HCT116 (cell line): Measurements from ENCODE around the gene ITIH6. TPM values are rescaled to one million over a fixed set of nuclear protein-coding genes. Genes with fewer than 3 reads are reported as not detected.
"Not testable (repeated sequence)": the region's sequence is repeated elsewhere in the genome, so short reads cannot be mapped to it uniquely, and the experiment has no call there.

Experiments used
- ATAC-seq: fragments of 200-7000 bp; cut with Tn5 transposase; 2 replicates; pipeline ENCODE4 v1.9.1; 2020; ENCODE audit warnings: mild to moderate bottlenecking, moderate library complexity
- BruUV-seq: library from RNA; stranded (reverse); fragments of 400-500 nt; replicated peaks from 2 replicates; lab custom pipeline; 2021; lab: Mats Ljungman, UMichigan
- CTCF ChIA-PET: fragments of 300-600 bp; sonication (Branson Sonifier 250); formaldehyde crosslinking; loops from one replicate; lab custom pipeline; 2021; ENCODE audit warnings: antibody characterized with exemption; lab: Charles Lee
- POLR2A ChIA-PET: fragments of 300-600, 350-600 bp; sonication (Branson Sonifier 250); formaldehyde crosslinking; loops from one replicate; lab custom pipeline; 2021; ENCODE audit warnings: antibody characterized with exemption; lab: Charles Lee
- RAD21 ChIA-PET, 2 experiments: fragments of 300-600 bp; sonication (Branson Sonifier 250); formaldehyde crosslinking; loops; one replicate each; lab custom pipeline; 2023; ENCODE audit warnings: low total read pairs in 2 of 2; ENCODE audit not compliant: uncharacterized antibody in 2 of 2, unreplicated experiment in 2 of 2, low non-redundant PET in 1 of 2; lab: Charles Lee
- DNase-seq: peaks from one replicate; pipeline ENCODE4 v3.0.0-alpha.2; 2010; ENCODE audit warnings: low read depth, low spot score
- H2AFZ ChIP-seq: fragments of 200-600 bp; shearing (Covaris generic), sonication (generic); 2 replicates; pipeline ENCODE4 v1.6.1; 2017; ENCODE audit warnings: low read depth, mixed run types, mixed read lengths, antibody characterized with exemption, low read length; ENCODE audit not compliant: poor library complexity, severe bottlenecking
- H3K27ac ChIP-seq: 2 replicates; pipeline ENCODE4 v1.5.1; 2012; ENCODE audit warnings: low read depth, low read length
- H3K27me3 ChIP-seq: fragments of 200-600 bp; sonication (generic); 2 replicates; pipeline ENCODE4 v1.6.1; 2016; ENCODE audit warnings: mixed run types, low read length, mixed read lengths; ENCODE audit not compliant: insufficient read depth
- H3K36me3 ChIP-seq, 2 experiments: fragments of 200-500 bp in 1 of 2; fragments of 200-600 bp in 1 of 2; sonication (Bioruptor generic) in 1 of 2; sonication (generic) in 1 of 2; 2 replicates each; pipeline versions ENCODE4 v1.5.1 to v1.6.1; 2014 to 2016; ENCODE audit warnings: low read length in 2 of 2, inconsistent platforms in 1 of 2, mixed read lengths in 1 of 2, mixed run types in 1 of 2; ENCODE audit not compliant: insufficient read depth in 2 of 2, control insufficient read depth in 1 of 2
- H3K4me1 ChIP-seq, 2 experiments: fragments of 200-600 bp in 1 of 2; sonication (generic) in 1 of 2; 2 replicates each; pipeline versions ENCODE4 v1.5.1 to v1.6.1; 2012 to 2017; ENCODE audit warnings: low read length in 2 of 2, inconsistent platforms in 1 of 2, mild to moderate bottlenecking in 1 of 2, mixed read lengths in 1 of 2, mixed run types in 1 of 2, moderate library complexity in 1 of 2; ENCODE audit not compliant: insufficient read depth in 2 of 2, control insufficient read depth in 1 of 2
- H3K4me2 ChIP-seq: fragments of 200-600 bp; sonication (generic); 2 replicates; pipeline ENCODE4 v1.6.1; 2017; ENCODE audit warnings: mixed run types, low read length, mixed read lengths
- H3K4me3 ChIP-seq, 2 experiments: fragments of 200-600 bp in 1 of 2; sonication (generic) in 1 of 2; replicated peaks in 1 of 2; 2 replicates each; pipeline ENCODE4 v1.5.1; 2011 to 2016; ENCODE audit warnings: low read length in 2 of 2, control low read depth in 1 of 2, low read depth in 1 of 2, mild to moderate bottlenecking in 1 of 2, mixed read lengths in 1 of 2, mixed run types in 1 of 2
- H3K79me2 ChIP-seq: fragments of 200-600 bp; sonication (generic); 2 replicates; pipeline ENCODE4 v1.6.1; 2017; ENCODE audit warnings: mild to moderate bottlenecking, mixed run types, low read length, moderate library complexity, mixed read lengths; ENCODE audit not compliant: insufficient read depth
- H3K9ac ChIP-seq: fragments of 200-600 bp; sonication (generic); 2 replicates; pipeline ENCODE4 v1.6.1; 2016; ENCODE audit warnings: low read length, mixed read lengths
- H3K9me2 ChIP-seq: fragments of 200-600 bp; sonication (generic), shearing (Covaris generic); 2 replicates; pipeline ENCODE4 v1.6.1; 2017; ENCODE audit warnings: mixed run types, mild to moderate bottlenecking, moderate library complexity; ENCODE audit not compliant: insufficient read depth
- H3K9me3 ChIP-seq, 2 experiments: fragments of 200-500 bp in 1 of 2; fragments of 200-600 bp in 1 of 2; sonication (Bioruptor generic) in 1 of 2; sonication (generic) in 1 of 2; 2 replicates each; pipeline ENCODE4 v1.6.1; 2014 to 2017; ENCODE audit warnings: low read length in 2 of 2, mixed read lengths in 2 of 2, inconsistent platforms in 1 of 2, low read depth in 1 of 2, mild to moderate bottlenecking in 1 of 2, mixed run types in 1 of 2, moderate library complexity in 1 of 2; ENCODE audit not compliant: control insufficient read depth in 1 of 2, insufficient read depth in 1 of 2
- H4K20me1 ChIP-seq: fragments of 200-600 bp; sonication (generic), shearing (Covaris generic); 2 replicates; pipeline ENCODE4 v1.6.1; 2017; ENCODE audit warnings: mixed run types, mild to moderate bottlenecking, moderate library complexity; ENCODE audit not compliant: insufficient read depth
- CEBPB ChIP-seq: IDR thresholded peaks from 2 replicates; pipeline ENCODE4 v1.6.1; 2012; ENCODE audit warnings: low read depth
- EZH2phosphoT487 ChIP-seq: fragments of 200-600 bp; IDR thresholded peaks from 2 replicates; pipeline ENCODE4 v1.6.1; 2018; ENCODE audit warnings: antibody characterized with exemption, borderline replicate concordance
- POLR2AphosphoS5 ChIP-seq: IDR thresholded peaks from 2 replicates; pipeline ENCODE4 v1.6.1; 2011; ENCODE audit warnings: mild to moderate bottlenecking, low read depth, low read length, moderate library complexity
- RAD21 ChIP-seq: IDR thresholded peaks from 2 replicates; pipeline ENCODE4 v1.6.1; 2012; ENCODE audit warnings: low read depth, mild to moderate bottlenecking
- SIN3A ChIP-seq: IDR thresholded peaks from 2 replicates; pipeline ENCODE4 v1.6.1; 2012; ENCODE audit warnings: low read depth
- SP1 ChIP-seq: IDR thresholded peaks from 2 replicates; pipeline ENCODE4 v1.6.1; 2012; ENCODE audit warnings: low read depth
- SRF ChIP-seq: IDR thresholded peaks from 2 replicates; pipeline ENCODE4 v1.6.1; 2012; ENCODE audit warnings: low read depth
- YY1 ChIP-seq: IDR thresholded peaks from 2 replicates; pipeline ENCODE4 v1.6.1; 2011; ENCODE audit warnings: low read length, low read depth, moderate library complexity, mild to moderate bottlenecking; ENCODE audit not compliant: insufficient replicate concordance; ENCODE audit errors: extremely low read depth
- ZFX ChIP-seq: fragments of 450-650 bp; IDR thresholded peaks from 2 replicates; pipeline ENCODE4 v1.6.1; 2017
- intact Hi-C: fragments of 100-400 bp; cut with micrococcal nuclease; formaldehyde crosslinking; loops from 2 replicates; pipeline ENCODE4 v1.10.0; 2022
- total RNA-seq: library from RNA; stranded (reverse); gene quantifications from one replicate; pipeline ENCODE4 v1.2.1, GENCODE V29; 2021; ENCODE audit not compliant: unreplicated experiment
- TF ChIP-seq, protein P1 (sequence below), 3 experiments: fragments of 200-600 bp in 1 of 3; sonication (generic) in 1 of 3; IDR thresholded peaks in 2 of 3; conservative IDR thresholded peaks in 1 of 3; 2 replicates each; pipeline ENCODE4 v1.5.1; 2012 to 2017; ENCODE audit warnings: low read depth in 2 of 3, low read length in 2 of 3, antibody characterized with exemption in 1 of 3, borderline replicate concordance in 1 of 3, control low read depth in 1 of 3, mild to moderate bottlenecking in 1 of 3, mixed read lengths in 1 of 3, mixed run types in 1 of 3, moderate library complexity in 1 of 3; ENCODE audit not compliant: insufficient read depth in 1 of 3
- TF ChIP-seq, protein P2 (sequence below): IDR thresholded peaks from 2 replicates; pipeline ENCODE4 v1.6.1; 2012
- TF ChIP-seq, protein P3 (sequence below): IDR thresholded peaks from 2 replicates; pipeline ENCODE4 v1.6.1; 2012

Gene ITIH6
- total RNA-seq, 1 experiment from 2014 or later: not detected

DNA sequence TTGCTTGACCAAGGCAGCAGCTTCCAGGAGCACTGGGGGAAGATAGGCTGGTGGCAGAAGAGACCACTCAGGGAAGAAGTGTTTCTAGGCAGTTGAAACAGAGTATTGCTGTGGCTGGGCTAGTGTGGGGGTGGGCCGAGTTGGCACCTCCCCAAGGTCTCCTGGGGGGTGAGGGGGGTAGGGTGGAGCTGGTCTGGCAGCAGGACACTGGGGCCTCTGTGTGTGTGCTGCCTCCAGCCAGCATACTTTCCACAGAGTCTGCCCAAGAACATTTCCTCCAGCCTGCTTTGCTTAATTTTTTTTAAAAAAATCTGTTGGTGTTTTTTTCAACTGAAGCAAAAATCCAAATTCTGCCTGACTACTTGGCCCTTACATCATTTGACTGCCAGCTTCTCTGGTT is 4.0 kb downstream of the ITIH6 start:
- DNase-seq (no peak), ATAC-seq (no peak)
- H3K4me1 ChIP-seq: no peaks in the 10 kb centered on the region
- no peak overlapping the region for H2AFZ ChIP-seq
- H3K9ac ChIP-seq: no peak overlapping the region
- H3K9me2 ChIP-seq: no peaks in the 10 kb centered on the region
- H3K36me3 ChIP-seq: no peaks in the 10 kb centered on the region
- intact Hi-C loops: no loop called here
- no peak overlapping the region for H3K4me3 ChIP-seq
- ChIA-PET CTCF (no interaction called here), POLR2A (no interaction called here), RAD21 (no interaction called here)
- H4K20me1 ChIP-seq: no peaks in the 10 kb centered on the region
- no peaks in the 10 kb centered on the region for H3K79me2 ChIP-seq
- no peaks in the 10 kb centered on the region for H3K9me3 ChIP-seq
- H3K27me3 ChIP-seq: no peaks in the 10 kb centered on the region
- H3K4me2 ChIP-seq: no peak overlapping the region
- no peak overlapping the region for H3K27ac ChIP-seq
- BruUV-seq: no TSS peak
- TF ChIP-seq, protein P1, sequence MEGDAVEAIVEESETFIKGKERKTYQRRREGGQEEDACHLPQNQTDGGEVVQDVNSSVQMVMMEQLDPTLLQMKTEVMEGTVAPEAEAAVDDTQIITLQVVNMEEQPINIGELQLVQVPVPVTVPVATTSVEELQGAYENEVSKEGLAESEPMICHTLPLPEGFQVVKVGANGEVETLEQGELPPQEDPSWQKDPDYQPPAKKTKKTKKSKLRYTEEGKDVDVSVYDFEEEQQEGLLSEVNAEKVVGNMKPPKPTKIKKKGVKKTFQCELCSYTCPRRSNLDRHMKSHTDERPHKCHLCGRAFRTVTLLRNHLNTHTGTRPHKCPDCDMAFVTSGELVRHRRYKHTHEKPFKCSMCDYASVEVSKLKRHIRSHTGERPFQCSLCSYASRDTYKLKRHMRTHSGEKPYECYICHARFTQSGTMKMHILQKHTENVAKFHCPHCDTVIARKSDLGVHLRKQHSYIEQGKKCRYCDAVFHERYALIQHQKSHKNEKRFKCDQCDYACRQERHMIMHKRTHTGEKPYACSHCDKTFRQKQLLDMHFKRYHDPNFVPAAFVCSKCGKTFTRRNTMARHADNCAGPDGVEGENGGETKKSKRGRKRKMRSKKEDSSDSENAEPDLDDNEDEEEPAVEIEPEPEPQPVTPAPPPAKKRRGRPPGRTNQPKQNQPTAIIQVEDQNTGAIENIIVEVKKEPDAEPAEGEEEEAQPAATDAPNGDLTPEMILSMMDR (IDR thresholded peaks at IDR 0.05 in 2 of 3, conservative IDR thresholded peaks at IDR 0.05 in 1 of 3; ENCODE audit: borderline replicate concordance in 1 of 3, insufficient read depth in 1 of 3, low read depth in 2 of 3, low read length in 2 of 3): no peak
- TF ChIP-seq SRF: no peak
- no peak for TF ChIP-seq YY1
- TF ChIP-seq SIN3A: no peak
- TF ChIP-seq, protein P2, sequence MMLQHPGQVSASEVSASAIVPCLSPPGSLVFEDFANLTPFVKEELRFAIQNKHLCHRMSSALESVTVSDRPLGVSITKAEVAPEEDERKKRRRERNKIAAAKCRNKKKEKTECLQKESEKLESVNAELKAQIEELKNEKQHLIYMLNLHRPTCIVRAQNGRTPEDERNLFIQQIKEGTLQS: no peak
- TF ChIP-seq EZH2phosphoT487: no peak
- TF ChIP-seq, protein P3, sequence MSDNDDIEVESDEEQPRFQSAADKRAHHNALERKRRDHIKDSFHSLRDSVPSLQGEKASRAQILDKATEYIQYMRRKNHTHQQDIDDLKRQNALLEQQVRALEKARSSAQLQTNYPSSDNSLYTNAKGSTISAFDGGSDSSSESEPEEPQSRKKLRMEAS: no peak
- TF ChIP-seq SP1: no peak
- no peak for TF ChIP-seq POLR2AphosphoS5
- no peak for TF ChIP-seq CEBPB
- TF ChIP-seq ZFX: no peak
- no peak for TF ChIP-seq RAD21

DNA sequence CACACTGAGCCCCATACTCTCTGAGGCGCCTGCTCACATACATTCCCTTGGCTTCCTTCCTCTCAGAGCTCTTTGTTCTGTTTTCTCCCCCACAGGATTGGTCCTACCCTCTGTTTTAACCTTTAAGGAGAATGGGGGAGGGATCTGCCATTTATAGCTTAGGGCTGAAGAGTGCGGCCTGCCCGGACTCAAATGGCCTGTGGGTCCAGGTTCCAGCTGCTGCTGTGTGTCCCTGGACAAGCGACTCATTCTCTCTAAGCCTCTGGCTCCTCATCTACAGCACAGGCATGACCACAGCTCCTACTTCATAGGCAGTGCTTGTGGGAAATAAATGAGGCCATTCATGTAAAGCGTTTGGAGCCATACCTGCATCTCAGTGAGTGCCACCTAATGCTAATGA is 8.7 kb downstream of the ITIH6 start:
- H4K20me1 ChIP-seq, POLR2A ChIA-PET, BruUV-seq, CTCF ChIA-PET, H3K9me3 ChIP-seq, H3K4me3 ChIP-seq, H3K9me2 ChIP-seq, RAD21 ChIA-PET, DNase-seq, H2AFZ ChIP-seq, H3K4me2 ChIP-seq, H3K9ac ChIP-seq, H3K4me1 ChIP-seq, H3K27ac ChIP-seq, H3K36me3 ChIP-seq, H3K27me3 ChIP-seq, H3K79me2 ChIP-seq, ATAC-seq: not testable (repeated sequence)
- intact Hi-C loops: loop anchor here (5.0 kb wide), 1 partner anchor 542 kb away; no protein-coding TSS in a partner anchor
